Hepatocyte (in vitro differentiated cells): ENCODE measurements around the gene FOXP4.

Source experiments
- CTCF ChIP-seq: fragments of 200-600 bp; sonication (generic); IDR thresholded peaks from 2 replicates; pipeline ENCODE4 v1.5.1; 2016; ENCODE audit warnings: antibody characterized with exemption, mild to moderate bottlenecking; ENCODE audit not compliant: poor library complexity
- EZH2 ChIP-seq: fragments of 200-600 bp; sonication (generic); IDR thresholded peaks from 2 replicates; pipeline ENCODE4 v1.6.1; 2016; ENCODE audit warnings: antibody characterized with exemption, mild to moderate bottlenecking, borderline replicate concordance
- EZH2phosphoT487 ChIP-seq: fragments of 200-600 bp; sonication (generic); IDR thresholded peaks from one replicate; pipeline ENCODE4 v1.6.1; 2018; ENCODE audit warnings: antibody characterized with exemption, mild to moderate bottlenecking, low read depth, moderate library complexity; ENCODE audit not compliant: unreplicated experiment, severe bottlenecking

GRCh38 chr6:41504466-41505121, 41.6 kb upstream of the FOXP4 start:
- TF ChIP-seq CTCF (no peak), EZH2 (no peak), EZH2phosphoT487 (no peak)
